ENCODE results near the gene SV2C. TPM values are rescaled to one million over a fixed set of nuclear protein-coding genes. Genes with fewer than 3 reads are reported as not detected.
A peak's percentile ranks its signal among the peaks of the same experiment; 100 is the strongest.

The SV2C gene
- total and polyA plus RNA-seq, 2 donors (not counting 1 experiment from before 2014, with no cell fraction given) = not detected

- DNase-seq (ENCODE audit: low read depth in 2 of 2) = peak in 1 of 2 donors; percentile 26
- Histone ChIP-seq H3K4me3 (replicated peaks in 1 of 4; ENCODE audit: control extremely low read depth in 1 of 4, insufficient read depth in 1 of 4, low read depth in 3 of 4, low read length in 4 of 4) (no peak overlapping the region), H3K27me3 (ENCODE audit: control insufficient read depth, insufficient read depth, low read length) (no peaks in the 10 kb centered on the region), H3K36me3 (ENCODE audit: control insufficient read depth, insufficient read depth, low read length) (no peaks in the 10 kb centered on the region), H3K9ac (ENCODE audit: insufficient read depth, low read length) (no peak overlapping the region), H2AFZ (ENCODE audit: low read length) (no peak overlapping the region), H3K4me1 (ENCODE audit: control insufficient read depth, extremely low read depth, insufficient read depth, low read length) (no peaks in the 10 kb centered on the region), H3K79me2 (ENCODE audit: control insufficient read depth, insufficient read depth, low read length) (no peaks in the 10 kb centered on the region), H3K4me2 (ENCODE audit: extremely low read depth, insufficient read depth, low read length) (no peak overlapping the region), H3K9me3 (ENCODE audit: control insufficient read depth, insufficient read depth, low read depth, low read length) (no peaks in the 10 kb centered on the region), H4K20me1 (ENCODE audit: control insufficient read depth, extremely low read depth, insufficient read depth, low read length) (no peaks in the 10 kb centered on the region), H3K27ac (ENCODE audit: insufficient read depth, low read length) (no peak overlapping the region)
- no peak for TF ChIP-seq EZH2 (IDR thresholded peaks at IDR 0.05; ENCODE audit: low read length, missing control alignments)
These were observed 288.8 kb downstream of the SV2C start for GRCh38 chr5:76371960-76372322.

GRCh38 chr5:76372323-76373054 lies 289.3 kb downstream of the SV2C start:
- Histone ChIP-seq H3K36me3 (ENCODE audit: control insufficient read depth, insufficient read depth, low read length) (no peaks in the 10 kb centered on the region), H3K9me3 (ENCODE audit: control insufficient read depth, insufficient read depth, low read depth, low read length) (no peaks in the 10 kb centered on the region), H3K9ac (ENCODE audit: insufficient read depth, low read length) (no peak overlapping the region), H3K4me3 (replicated peaks in 1 of 4; ENCODE audit: control extremely low read depth in 1 of 4, insufficient read depth in 1 of 4, low read depth in 3 of 4, low read length in 4 of 4) (no peak overlapping the region), H3K4me1 (ENCODE audit: control insufficient read depth, extremely low read depth, insufficient read depth, low read length) (no peaks in the 10 kb centered on the region), H3K27ac (ENCODE audit: insufficient read depth, low read length) (no peak overlapping the region), H4K20me1 (ENCODE audit: control insufficient read depth, extremely low read depth, insufficient read depth, low read length) (no peaks in the 10 kb centered on the region), H2AFZ (ENCODE audit: low read length) (no peak overlapping the region), H3K79me2 (ENCODE audit: control insufficient read depth, insufficient read depth, low read length) (no peaks in the 10 kb centered on the region), H3K4me2 (ENCODE audit: extremely low read depth, insufficient read depth, low read length) (no peak overlapping the region), H3K27me3 (ENCODE audit: control insufficient read depth, insufficient read depth, low read length) (no peaks in the 10 kb centered on the region)
- DNase-seq (ENCODE audit: low read depth in 2 of 2) = peak; percentile 86 to 94
- TF ChIP-seq CTCF (conservative IDR thresholded peaks at IDR 0.05 in 1 of 2, IDR thresholded peaks at IDR 0.05 in 1 of 2; ENCODE audit: low read depth in 1 of 2, low read length in 2 of 2) = no peak
- no peak for TF ChIP-seq EZH2 (IDR thresholded peaks at IDR 0.05; ENCODE audit: low read length, missing control alignments)

GRCh38 chr5:76376148-76376865 lies 293.1 kb downstream of the SV2C start:
- H3K36me3 ChIP-seq (ENCODE audit: control insufficient read depth, insufficient read depth, low read length) = no peaks in the 10 kb centered on the region
- no peak overlapping the region for H2AFZ ChIP-seq (ENCODE audit: low read length)
- H3K4me2 ChIP-seq (ENCODE audit: extremely low read depth, insufficient read depth, low read length) = no peak overlapping the region
- no peaks in the 10 kb centered on the region for H3K27me3 ChIP-seq (ENCODE audit: control insufficient read depth, insufficient read depth, low read length)
- no peak overlapping the region for H3K9ac ChIP-seq (ENCODE audit: insufficient read depth, low read length)
- DNase-seq (ENCODE audit: low read depth in 2 of 2) = peak in 1 of 2 donors; percentile 56
- no peaks in the 10 kb centered on the region for H4K20me1 ChIP-seq (ENCODE audit: control insufficient read depth, extremely low read depth, insufficient read depth, low read length)
- no peaks in the 10 kb centered on the region for H3K9me3 ChIP-seq (ENCODE audit: control insufficient read depth, insufficient read depth, low read depth, low read length)
- H3K27ac ChIP-seq (ENCODE audit: insufficient read depth, low read length) = no peak overlapping the region
- no peak overlapping the region for H3K4me3 ChIP-seq (replicated peaks in 1 of 4; ENCODE audit: control extremely low read depth in 1 of 4, insufficient read depth in 1 of 4, low read depth in 3 of 4, low read length in 4 of 4)
- no peaks in the 10 kb centered on the region for H3K79me2 ChIP-seq (ENCODE audit: control insufficient read depth, insufficient read depth, low read length)
- TF ChIP-seq EZH2 (IDR thresholded peaks at IDR 0.05; ENCODE audit: low read length, missing control alignments) = no peak
- no peak for TF ChIP-seq CTCF (conservative IDR thresholded peaks at IDR 0.05 in 1 of 2, IDR thresholded peaks at IDR 0.05 in 1 of 2; ENCODE audit: low read depth in 1 of 2, low read length in 2 of 2)
- H3K4me1 ChIP-seq (ENCODE audit: control insufficient read depth, extremely low read depth, insufficient read depth, low read length) = no peaks in the 10 kb centered on the region

Measured in fibroblast of lung (primary cell).